SK-N-SH (cell line): ENCODE measurements around the gene WDR62. TPM values are rescaled to one million over a fixed set of nuclear protein-coding genes. Genes with fewer than 3 reads are reported as not detected.

Source experiments
- CTCF ChIA-PET: fragments of 300-600, 350-600 bp; formaldehyde crosslinking; extraction: SDS; loops from one replicate; lab custom pipeline; 2021; lab: Yijun Ruan, JAX
- POLR2A ChIA-PET: fragments of 350-600 bp; sonication (Branson Sonifier 250); formaldehyde crosslinking; extraction: SDS; loops from one replicate; lab custom pipeline; 2020; ENCODE audit warnings: antibody characterized with exemption, inconsistent platforms; lab: Yijun Ruan, JAX
- DNase-seq: peaks from one replicate; pipeline ENCODE4 v3.0.0; 2012
- H2AFZ ChIP-seq: fragments of 200-600 bp; sonication (generic); 2 replicates; pipeline ENCODE4 v1.8.1; 2016; ENCODE audit warnings: antibody characterized with exemption, mild to moderate bottlenecking, low read depth
- H3F3A ChIP-seq: fragments of 200-600 bp; sonication (generic); replicated peaks from 2 replicates; pipeline ENCODE3; 2016; ENCODE audit warnings: antibody characterized with exemption, mild to moderate bottlenecking; ENCODE audit not compliant: insufficient read depth
- H3K27ac ChIP-seq, 2 experiments: fragments of 200-500 bp in 1 of 2; fragments of 200-600 bp in 1 of 2; sonication (Bioruptor generic) in 1 of 2; sonication (generic), shearing (Covaris generic) in 1 of 2; 2 replicates each; pipeline versions ENCODE4 v1.5.1 to v1.6.1; 2014 to 2016; ENCODE audit warnings: low read depth in 2 of 2, inconsistent platforms in 1 of 2, low read length in 1 of 2, mild to moderate bottlenecking in 1 of 2, mixed read lengths in 1 of 2
- H3K27me3 ChIP-seq: fragments of 200-600 bp; sonication (generic), shearing (Covaris generic); 2 replicates; pipeline ENCODE4 v1.6.1; 2016; ENCODE audit warnings: mixed run types; ENCODE audit not compliant: insufficient read depth
- H3K36me3 ChIP-seq, 2 experiments: fragments of 200-500 bp in 1 of 2; fragments of 200-600 bp in 1 of 2; sonication (Bioruptor generic) in 1 of 2; sonication (generic) in 1 of 2; replicated peaks in 1 of 2; 2 replicates each; pipeline versions ENCODE3 to v1.5.1; 2014 to 2016; ENCODE audit warnings: low read length in 1 of 2, mild to moderate bottlenecking in 1 of 2; ENCODE audit not compliant: insufficient read depth in 2 of 2, control insufficient read depth in 1 of 2
- H3K4me1 ChIP-seq, 2 experiments: fragments of 200-500 bp in 1 of 2; fragments of 200-600 bp in 1 of 2; sonication (Bioruptor generic) in 1 of 2; sonication (generic), shearing (Covaris generic) in 1 of 2; 2 replicates each; pipeline versions ENCODE4 v1.5.1 to v1.6.1; 2014 to 2016; ENCODE audit warnings: low read depth in 1 of 2, low read length in 1 of 2, mixed run types in 1 of 2; ENCODE audit not compliant: insufficient read depth in 2 of 2, control insufficient read depth in 1 of 2
- H3K4me2 ChIP-seq: fragments of 200-600 bp; sonication (generic), shearing (Covaris generic); 2 replicates; pipeline ENCODE4 v1.6.1; 2017; ENCODE audit warnings: mixed run types
- H3K4me3 ChIP-seq, 2 experiments: fragments of 200-500 bp in 1 of 2; fragments of 200-600 bp in 1 of 2; sonication (Bioruptor generic) in 1 of 2; sonication (generic), shearing (Covaris generic) in 1 of 2; 2 replicates each; pipeline versions ENCODE4 v1.5.1 to v1.8.1; 2014 to 2016; ENCODE audit warnings: low read depth in 2 of 2, inconsistent platforms in 1 of 2, low read length in 1 of 2, mild to moderate bottlenecking in 1 of 2, mixed read lengths in 1 of 2, moderate library complexity in 1 of 2
- H3K79me2 ChIP-seq: fragments of 200-600 bp; sonication (generic); 2 replicates; pipeline ENCODE4 v1.8.1; 2017; ENCODE audit warnings: mild to moderate bottlenecking; ENCODE audit not compliant: insufficient read depth
- H3K9ac ChIP-seq: fragments of 200-600 bp; sonication (generic); 2 replicates; pipeline ENCODE4 v1.6.1; 2017; ENCODE audit warnings: mixed run types
- H3K9me2 ChIP-seq: fragments of 200-600 bp; sonication (generic); 2 replicates; pipeline ENCODE4 v1.6.1; 2017; ENCODE audit warnings: mixed run types
- H3K9me3 ChIP-seq: fragments of 200-600 bp; sonication (generic); 2 replicates; pipeline ENCODE4 v1.6.1; 2017; ENCODE audit warnings: mixed run types, mild to moderate bottlenecking, moderate library complexity
- H4K20me1 ChIP-seq: fragments of 200-600 bp; sonication (generic); 2 replicates; pipeline ENCODE4 v1.6.1; 2017; ENCODE audit warnings: mild to moderate bottlenecking, mixed run types; ENCODE audit not compliant: insufficient read depth
- EP300 ChIP-seq, 2 experiments: IDR thresholded peaks; 2 replicates each; pipeline versions ENCODE4 v1.4.0 to v1.6.1; 2012; ENCODE audit warnings: borderline replicate concordance in 1 of 2, low read depth in 1 of 2, low read length in 1 of 2
- FOXJ3 ChIP-seq: sonication (generic); formaldehyde crosslinking; IDR thresholded peaks from 2 replicates; pipeline ENCODE4 v1.5.1; 2020; ENCODE audit warnings: mild to moderate bottlenecking, missing genetic modification reagents
- FOXM1 ChIP-seq: IDR thresholded peaks from 2 replicates; pipeline ENCODE4 v1.4.0; 2012; ENCODE audit warnings: low read depth, mild to moderate bottlenecking
- GATA2 ChIP-seq: sonication (generic); formaldehyde crosslinking; IDR thresholded peaks from 2 replicates; pipeline ENCODE4 v1.5.0; 2020; ENCODE audit warnings: mild to moderate bottlenecking, missing genetic modification reagents
- MAX ChIP-seq: IDR thresholded peaks from 2 replicates; pipeline ENCODE4 v1.4.0; 2012; ENCODE audit warnings: low read depth
- MXI1 ChIP-seq: IDR thresholded peaks from 2 replicates; pipeline ENCODE4 v1.6.1; 2012; ENCODE audit warnings: mild to moderate bottlenecking, low read depth, low read length, improper control_type of control experiment
- NFIC ChIP-seq: IDR thresholded peaks from 2 replicates; pipeline ENCODE4 v1.4.0; 2012; ENCODE audit warnings: borderline replicate concordance
- NRF1 ChIP-seq: IDR thresholded peaks from 2 replicates; pipeline ENCODE4 v1.6.1; 2012; ENCODE audit warnings: low read depth, mild to moderate bottlenecking, low read length
- POLR2AphosphoS5 ChIP-seq: IDR thresholded peaks from 2 replicates; pipeline ENCODE4 v1.6.1; 2012; ENCODE audit warnings: low read depth, low read length
- RAD21 ChIP-seq: IDR thresholded peaks from 2 replicates; pipeline ENCODE4 v1.6.1; 2012; ENCODE audit warnings: mild to moderate bottlenecking, low read length
- RCOR1 ChIP-seq: fragments of 150-350 bp; IDR thresholded peaks from 2 replicates; pipeline ENCODE4 v1.6.1; 2017; ENCODE audit warnings: antibody characterized with exemption, low read length
- RFX5 ChIP-seq: IDR thresholded peaks from 2 replicates; pipeline ENCODE4 v1.6.1; 2012; ENCODE audit warnings: mild to moderate bottlenecking, improper control_type of control experiment, low read length
- SMC3 ChIP-seq: IDR thresholded peaks from 2 replicates; pipeline ENCODE4 v1.6.1; 2012; ENCODE audit warnings: low read depth, low read length, improper control_type of control experiment
- YY1 ChIP-seq: IDR thresholded peaks from 2 replicates; pipeline ENCODE4 v1.4.0; 2012; ENCODE audit warnings: low read depth, mild to moderate bottlenecking
- WGBS: methylation state at CpG from one replicate; pipeline ENCODE4 v1.1.6; 2017; ENCODE audit warnings: low lambda C conversion rate; 5-methylcytosine and 5-hydroxymethylcytosine counted together
- polyA plus RNA-seq, 3 experiments: library from polyadenylated mRNA; depleted of rRNA; stranded (reverse); fragments of >200 nt; gene quantifications; 2 replicates each; pipeline ENCODE4 v1.2.3, GENCODE V29; 2012
- TF ChIP-seq, protein P1 (sequence below): IDR thresholded peaks from 2 replicates; pipeline ENCODE4 v1.4.0; 2012; ENCODE audit warnings: low read depth, borderline replicate concordance
- TF ChIP-seq, protein P2 (sequence below): IDR thresholded peaks from 2 replicates; pipeline ENCODE4; 2012
- TF ChIP-seq, protein P3 (sequence below): IDR thresholded peaks from 2 replicates; pipeline ENCODE4 v1.6.1; 2012; ENCODE audit warnings: mild to moderate bottlenecking, low read depth, low read length, moderate library complexity

WDR62 gene
- polyA plus RNA-seq, 1 of the 3 experiments (the other 2 are of a cell fraction) = 5.3 TPM

DNA sequence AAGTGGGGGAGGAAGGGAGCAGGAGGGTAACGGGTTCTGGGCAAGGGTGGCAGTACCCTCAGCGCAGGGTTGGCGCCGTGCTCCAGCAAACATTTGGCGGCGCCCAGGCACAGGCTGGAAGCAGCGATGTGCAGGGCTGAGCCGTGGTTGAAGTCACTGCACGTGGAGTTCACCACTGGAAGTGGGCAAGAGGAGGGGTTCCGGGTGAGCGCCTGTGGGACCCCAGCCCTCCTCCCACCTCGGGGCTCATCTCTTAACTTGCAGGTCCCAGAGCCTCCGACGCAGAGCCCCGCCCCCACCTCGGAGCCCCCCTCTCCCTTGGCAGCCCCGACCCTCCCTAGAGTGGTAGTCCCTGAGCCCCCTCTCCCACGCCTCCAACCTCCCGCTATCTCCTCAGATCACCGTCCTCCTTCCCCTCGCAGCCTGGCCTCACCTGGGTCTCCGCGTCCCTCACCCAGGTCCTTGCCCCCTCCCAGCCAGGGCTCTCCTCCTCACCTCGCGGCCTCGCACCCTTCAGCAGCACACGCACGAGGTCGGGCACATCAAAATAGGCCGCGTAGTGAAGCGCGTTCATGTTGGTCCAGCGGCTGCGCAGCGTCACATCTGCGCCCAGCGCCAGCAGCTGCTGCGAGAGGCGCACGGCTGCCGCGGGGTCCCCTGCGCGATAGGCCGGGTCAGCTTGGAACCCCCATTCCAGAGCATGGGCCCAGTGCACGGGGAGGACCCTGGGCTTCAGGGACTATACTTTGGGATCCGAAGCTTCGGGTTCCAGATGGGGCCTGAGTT, 28.4 kb upstream of the WDR62 start:
- DNase-seq = no peak
- ChIA-PET POLR2A (no interaction called here), CTCF (no interaction called here)
- no peaks in the 10 kb centered on the region; a peak in 1 of 4 replicates for H3K4me1 ChIP-seq
- no peaks in the 10 kb centered on the region for H4K20me1 ChIP-seq
- H3K79me2 ChIP-seq = 0 out of 2 replicates have a peak, but pooled peaks cover 3% of the 10 kb centered on the region
- no peak overlapping the region for H3K4me2 ChIP-seq
- H3K27me3 ChIP-seq = no peaks in the 10 kb centered on the region
- no peaks in the 10 kb centered on the region for H3K9me3 ChIP-seq
- H3K36me3 ChIP-seq = peaks cover 3 to 23% of the 10 kb centered on the region in 2 experiments
- no peaks in the 10 kb centered on the region for H3F3A ChIP-seq
- H2AFZ ChIP-seq = no peak overlapping the region
- TF ChIP-seq POLR2AphosphoS5 (no peak), MXI1 (no peak)
- TF ChIP-seq, protein P1, sequence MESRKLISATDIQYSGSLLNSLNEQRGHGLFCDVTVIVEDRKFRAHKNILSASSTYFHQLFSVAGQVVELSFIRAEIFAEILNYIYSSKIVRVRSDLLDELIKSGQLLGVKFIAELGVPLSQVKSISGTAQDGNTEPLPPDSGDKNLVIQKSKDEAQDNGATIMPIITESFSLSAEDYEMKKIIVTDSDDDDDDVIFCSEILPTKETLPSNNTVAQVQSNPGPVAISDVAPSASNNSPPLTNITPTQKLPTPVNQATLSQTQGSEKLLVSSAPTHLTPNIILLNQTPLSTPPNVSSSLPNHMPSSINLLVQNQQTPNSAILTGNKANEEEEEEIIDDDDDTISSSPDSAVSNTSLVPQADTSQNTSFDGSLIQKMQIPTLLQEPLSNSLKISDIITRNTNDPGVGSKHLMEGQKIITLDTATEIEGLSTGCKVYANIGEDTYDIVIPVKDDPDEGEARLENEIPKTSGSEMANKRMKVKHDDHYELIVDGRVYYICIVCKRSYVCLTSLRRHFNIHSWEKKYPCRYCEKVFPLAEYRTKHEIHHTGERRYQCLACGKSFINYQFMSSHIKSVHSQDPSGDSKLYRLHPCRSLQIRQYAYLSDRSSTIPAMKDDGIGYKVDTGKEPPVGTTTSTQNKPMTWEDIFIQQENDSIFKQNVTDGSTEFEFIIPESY = no peak
- 93% methylated on average over 46 of the region's 49 CpGs for WGBS
- H3K4me3 ChIP-seq = no peak overlapping the region
- no peak overlapping the region for H3K9ac ChIP-seq
- no peak overlapping the region for H3K27ac ChIP-seq
- H3K9me2 ChIP-seq = no peaks in the 10 kb centered on the region

GRCh38 chr19:36027696-36028095, 27.0 kb upstream of the WDR62 start:
- Histone ChIP-seq H3K4me2 (no peak overlapping the region), H3K9me2 (no peaks in the 10 kb centered on the region), H3K79me2 (0 out of 2 replicates have a peak, but pooled peaks cover 5% of the 10 kb centered on the region), H2AFZ (no peak overlapping the region), H4K20me1 (no peaks in the 10 kb centered on the region), H3F3A (peaks cover 2% of the 10 kb centered on the region), H3K4me3 (no peak overlapping the region), H3K9me3 (no peaks in the 10 kb centered on the region), H3K4me1 (no peaks in the 10 kb centered on the region; a peak in 1 of 4 replicates), H3K27ac (no peak overlapping the region), H3K9ac (no peak overlapping the region), H3K27me3 (no peaks in the 10 kb centered on the region), H3K36me3 (peaks cover 3 to 20% of the 10 kb centered on the region in 2 experiments)
- POLR2A ChIA-PET = no interaction called here
- TF ChIP-seq RAD21 (no peak), FOXJ3 (no peak), EP300 (IDR thresholded peaks at IDR 0.05; ENCODE audit: borderline replicate concordance in 1 of 2, low read depth in 1 of 2, low read length in 1 of 2) (no peak), MAX (no peak), YY1 (no peak), NRF1 (no peak), RFX5 (no peak), SMC3 (no peak), MXI1 (no peak), NFIC (no peak), GATA2 (no peak), FOXM1 (no peak), RCOR1 (no peak)
- TF ChIP-seq, protein P2, sequence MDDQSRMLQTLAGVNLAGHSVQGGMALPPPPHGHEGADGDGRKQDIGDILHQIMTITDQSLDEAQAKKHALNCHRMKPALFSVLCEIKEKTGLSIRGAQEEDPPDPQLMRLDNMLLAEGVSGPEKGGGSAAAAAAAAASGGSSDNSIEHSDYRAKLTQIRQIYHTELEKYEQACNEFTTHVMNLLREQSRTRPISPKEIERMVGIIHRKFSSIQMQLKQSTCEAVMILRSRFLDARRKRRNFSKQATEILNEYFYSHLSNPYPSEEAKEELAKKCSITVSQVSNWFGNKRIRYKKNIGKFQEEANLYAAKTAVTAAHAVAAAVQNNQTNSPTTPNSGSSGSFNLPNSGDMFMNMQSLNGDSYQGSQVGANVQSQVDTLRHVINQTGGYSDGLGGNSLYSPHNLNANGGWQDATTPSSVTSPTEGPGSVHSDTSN = no peak
- TF ChIP-seq, protein P3, sequence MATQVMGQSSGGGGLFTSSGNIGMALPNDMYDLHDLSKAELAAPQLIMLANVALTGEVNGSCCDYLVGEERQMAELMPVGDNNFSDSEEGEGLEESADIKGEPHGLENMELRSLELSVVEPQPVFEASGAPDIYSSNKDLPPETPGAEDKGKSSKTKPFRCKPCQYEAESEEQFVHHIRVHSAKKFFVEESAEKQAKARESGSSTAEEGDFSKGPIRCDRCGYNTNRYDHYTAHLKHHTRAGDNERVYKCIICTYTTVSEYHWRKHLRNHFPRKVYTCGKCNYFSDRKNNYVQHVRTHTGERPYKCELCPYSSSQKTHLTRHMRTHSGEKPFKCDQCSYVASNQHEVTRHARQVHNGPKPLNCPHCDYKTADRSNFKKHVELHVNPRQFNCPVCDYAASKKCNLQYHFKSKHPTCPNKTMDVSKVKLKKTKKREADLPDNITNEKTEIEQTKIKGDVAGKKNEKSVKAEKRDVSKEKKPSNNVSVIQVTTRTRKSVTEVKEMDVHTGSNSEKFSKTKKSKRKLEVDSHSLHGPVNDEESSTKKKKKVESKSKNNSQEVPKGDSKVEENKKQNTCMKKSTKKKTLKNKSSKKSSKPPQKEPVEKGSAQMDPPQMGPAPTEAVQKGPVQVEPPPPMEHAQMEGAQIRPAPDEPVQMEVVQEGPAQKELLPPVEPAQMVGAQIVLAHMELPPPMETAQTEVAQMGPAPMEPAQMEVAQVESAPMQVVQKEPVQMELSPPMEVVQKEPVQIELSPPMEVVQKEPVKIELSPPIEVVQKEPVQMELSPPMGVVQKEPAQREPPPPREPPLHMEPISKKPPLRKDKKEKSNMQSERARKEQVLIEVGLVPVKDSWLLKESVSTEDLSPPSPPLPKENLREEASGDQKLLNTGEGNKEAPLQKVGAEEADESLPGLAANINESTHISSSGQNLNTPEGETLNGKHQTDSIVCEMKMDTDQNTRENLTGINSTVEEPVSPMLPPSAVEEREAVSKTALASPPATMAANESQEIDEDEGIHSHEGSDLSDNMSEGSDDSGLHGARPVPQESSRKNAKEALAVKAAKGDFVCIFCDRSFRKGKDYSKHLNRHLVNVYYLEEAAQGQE = no peak
- no peak for DNase-seq
- 93% methylated on average over 6 of the region's 6 CpGs for WGBS
- CTCF ChIA-PET = interaction anchor here (1.1 kb wide), 1 partner anchor 146 kb away, joined by 3 read pairs; no protein-coding TSS in a partner anchor
